IPS-NIHi11 (cell line): ENCODE data around the gene MYBPC2.
A peak's percentile ranks its signal among the peaks of the same experiment; 100 is the strongest.
"Not testable (repeated sequence)": the region's sequence is repeated elsewhere in the genome, so short reads cannot be mapped to it uniquely, and the experiment has no call there.

Experiments used
- DNase-seq: peaks from one replicate; pipeline ENCODE4 v3.0.0; 2012; ENCODE audit warnings: mixed read lengths, low spot score

The MYBPC2 gene

DNA sequence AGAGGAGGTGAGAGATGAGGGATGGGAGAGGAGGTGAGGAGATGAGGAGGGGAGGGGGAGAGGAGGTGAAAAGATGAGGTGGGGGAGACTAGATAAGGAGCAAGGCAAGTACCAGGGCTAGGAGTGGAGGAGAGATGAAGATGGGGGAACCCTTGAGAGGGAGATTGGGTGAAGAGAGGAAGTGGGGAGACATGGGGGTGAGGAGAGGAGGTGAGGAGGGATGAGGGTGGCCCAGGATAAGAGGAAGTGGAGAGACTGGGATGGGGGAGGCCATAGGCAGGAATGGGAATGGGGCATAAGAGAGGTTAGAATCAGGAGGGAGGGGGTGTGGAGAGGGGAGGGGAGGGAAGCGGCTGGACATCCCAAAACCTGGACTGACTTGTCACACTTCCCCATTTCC lies 26.9 kb downstream of the MYBPC2 start:
- no peak for DNase-seq

DNA sequence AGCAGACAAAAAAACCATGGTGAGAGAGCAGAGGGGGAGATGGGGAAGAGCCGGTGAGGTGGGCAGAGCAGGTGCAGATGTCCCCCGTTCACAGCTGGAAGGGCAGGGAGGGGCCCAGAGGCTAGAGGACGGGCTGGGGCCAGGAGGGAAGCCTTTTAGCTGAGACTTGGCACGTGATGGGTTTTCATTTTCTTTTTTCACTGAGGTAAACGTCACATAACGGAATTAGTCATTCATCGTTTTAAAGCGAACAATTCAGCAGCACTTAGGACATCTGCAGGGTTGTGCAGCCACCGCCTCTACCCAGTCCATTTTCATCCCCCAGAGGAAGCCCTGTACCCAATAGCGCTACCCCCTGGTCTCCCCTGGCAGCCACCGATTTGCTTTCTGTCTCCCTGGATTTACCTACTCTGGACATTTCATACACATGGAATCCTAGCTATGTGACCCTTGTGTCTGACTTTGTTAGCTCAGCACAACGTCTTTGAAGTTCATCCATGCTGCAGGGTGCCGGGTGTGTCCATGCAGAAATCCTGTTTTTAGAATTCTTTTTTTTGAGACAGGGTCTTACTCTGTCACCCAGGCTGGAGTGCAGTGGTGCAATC lies 27.6 kb downstream of the MYBPC2 start:
- no peak for DNase-seq

DNA sequence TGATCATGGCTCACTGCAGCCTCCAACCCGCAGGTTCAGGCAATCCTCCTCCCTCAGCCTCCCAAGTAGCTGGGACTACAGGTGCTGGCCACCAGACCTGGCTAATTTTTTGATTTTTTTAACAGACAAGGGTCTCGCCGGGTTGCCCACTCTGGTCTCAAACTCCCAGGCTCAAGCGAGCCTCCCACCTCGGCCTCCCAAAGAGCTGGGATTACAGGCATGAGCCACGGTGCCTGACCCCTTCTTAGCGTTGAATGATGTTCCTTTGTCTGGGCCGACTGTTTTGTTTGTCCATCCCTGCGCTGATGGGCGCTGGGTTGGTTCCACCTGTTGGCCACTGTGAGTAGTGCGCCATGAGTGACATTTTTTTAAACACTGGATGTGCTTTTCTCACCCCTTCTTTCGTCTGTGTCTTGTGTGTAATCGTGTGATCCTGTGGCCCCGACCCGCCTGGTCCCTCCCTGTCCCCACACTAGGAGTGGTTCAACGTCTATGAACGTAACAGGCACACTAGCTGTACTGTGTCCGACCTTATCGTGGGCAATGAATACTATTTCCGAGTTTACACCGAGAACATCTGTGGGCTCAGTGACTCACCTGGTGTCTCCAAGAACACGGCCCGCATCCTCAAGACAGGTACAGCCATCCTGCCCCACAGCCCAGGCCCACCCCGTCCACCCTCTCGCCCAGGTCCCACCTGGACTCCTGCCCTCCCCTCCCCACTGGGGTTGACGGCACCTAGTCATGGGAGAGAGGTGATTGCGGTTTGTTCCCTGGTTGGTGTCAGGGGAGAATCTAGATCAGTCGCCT lies 28.6 kb downstream of the MYBPC2 start:
- peak; percentile 93 for DNase-seq

DNA sequence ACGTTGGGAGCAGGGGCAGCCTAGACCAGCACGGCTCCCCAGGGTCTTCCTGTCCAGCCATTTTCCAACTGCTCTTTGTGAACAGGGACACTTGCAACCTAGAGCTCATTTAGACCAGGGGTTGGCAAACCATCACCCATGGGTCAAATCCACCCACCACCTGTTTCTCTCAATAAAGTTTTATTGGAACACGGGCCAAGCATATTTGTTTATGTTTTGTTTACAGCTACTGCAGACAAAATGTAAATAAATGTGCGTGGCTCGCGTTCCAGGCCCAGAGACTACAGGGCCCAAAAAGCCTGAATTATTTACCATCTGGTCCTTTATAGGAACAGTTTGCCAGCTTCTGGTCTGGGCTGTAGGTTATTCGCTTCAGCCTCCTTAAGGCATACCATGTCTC lies 30.3 kb downstream of the MYBPC2 start:
- no peak for DNase-seq

DNA sequence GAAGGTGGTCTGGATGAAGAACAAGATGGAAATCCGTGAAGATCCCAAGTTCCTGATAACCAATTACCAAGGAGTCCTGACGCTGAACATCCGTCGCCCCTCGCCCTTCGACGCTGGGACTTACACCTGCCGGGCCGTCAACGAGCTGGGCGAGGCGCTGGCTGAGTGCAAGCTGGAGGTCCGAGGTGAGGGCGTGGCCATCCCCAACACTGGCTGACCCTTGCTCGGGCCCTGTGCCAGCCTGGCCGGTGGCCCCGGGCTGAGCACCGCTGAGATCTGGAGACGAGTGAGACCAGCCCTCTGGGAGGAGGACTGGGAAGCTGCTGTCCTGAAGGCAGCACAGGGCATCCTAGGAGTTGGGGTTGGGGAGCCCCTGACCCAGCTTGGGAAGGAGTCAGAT lies 31.7 kb downstream of the MYBPC2 start:
- no peak for DNase-seq

- DNase-seq = no peak
Observed at GRCh38 chr19:50465000-50465399, 32.3 kb downstream of the MYBPC2 start.

- DNase-seq = peak; percentile 81
Observed at GRCh38 chr19:50465986-50466705, 33.5 kb downstream of the MYBPC2 start.

DNA sequence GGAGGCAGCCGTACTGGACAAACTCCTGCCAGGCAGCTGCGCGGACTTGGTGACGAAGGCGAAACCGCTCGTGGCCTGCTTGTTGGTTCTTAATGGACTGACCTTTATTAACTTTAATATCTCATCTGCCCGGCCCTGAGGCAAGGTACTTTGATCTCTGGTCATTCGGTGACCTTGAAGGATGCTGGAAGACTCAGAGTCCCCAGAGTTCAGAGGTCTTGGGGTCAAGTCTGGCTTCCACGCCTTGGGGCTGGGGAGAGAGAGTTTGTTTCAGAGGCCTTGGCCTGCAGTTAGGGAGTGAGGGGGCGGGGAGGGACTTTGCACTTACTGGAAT lies 34.0 kb downstream of the MYBPC2 start:
- no peak for DNase-seq

DNA sequence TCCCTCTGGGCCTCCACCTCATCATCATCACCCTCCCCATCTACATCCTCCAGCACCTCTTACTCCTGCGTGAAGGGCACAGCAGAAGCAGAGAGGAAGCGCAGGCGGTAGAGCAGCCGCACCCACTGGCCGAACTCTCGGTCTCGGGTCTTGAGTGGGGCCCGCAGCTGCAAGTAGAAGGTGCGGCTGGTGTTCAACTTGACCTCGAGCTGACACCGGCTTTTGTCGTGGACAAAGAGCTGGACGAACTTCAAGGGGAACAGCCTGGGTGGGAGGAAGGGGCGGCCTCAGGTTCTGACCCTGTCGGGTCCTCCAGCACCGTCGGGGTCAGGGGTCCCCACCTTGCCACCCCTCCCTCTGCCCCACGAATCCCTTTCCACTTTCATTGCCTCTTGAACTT lies 34.9 kb downstream of the MYBPC2 start:
- DNase-seq = no peak

DNA sequence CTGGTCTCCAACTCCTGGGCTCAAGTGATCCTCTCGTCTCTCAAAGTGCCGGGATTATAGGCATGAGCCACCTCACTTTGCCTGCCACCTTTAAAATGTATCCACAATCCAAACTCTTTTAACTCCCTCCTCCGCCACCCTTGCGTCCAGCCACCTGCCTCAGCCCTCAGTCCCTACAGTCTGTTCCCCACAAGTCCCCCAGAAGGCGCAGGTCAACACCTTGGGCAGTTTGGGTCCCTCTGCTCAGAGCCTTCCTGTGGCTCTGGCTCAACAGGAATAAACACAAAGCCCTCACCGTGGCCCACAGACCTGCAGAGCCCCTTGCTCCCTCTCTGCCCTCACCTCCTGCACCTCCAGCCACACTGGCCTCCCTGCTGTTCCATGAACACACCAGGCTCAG lies 36.1 kb downstream of the MYBPC2 start:
- DNase-seq = no peak

DNA sequence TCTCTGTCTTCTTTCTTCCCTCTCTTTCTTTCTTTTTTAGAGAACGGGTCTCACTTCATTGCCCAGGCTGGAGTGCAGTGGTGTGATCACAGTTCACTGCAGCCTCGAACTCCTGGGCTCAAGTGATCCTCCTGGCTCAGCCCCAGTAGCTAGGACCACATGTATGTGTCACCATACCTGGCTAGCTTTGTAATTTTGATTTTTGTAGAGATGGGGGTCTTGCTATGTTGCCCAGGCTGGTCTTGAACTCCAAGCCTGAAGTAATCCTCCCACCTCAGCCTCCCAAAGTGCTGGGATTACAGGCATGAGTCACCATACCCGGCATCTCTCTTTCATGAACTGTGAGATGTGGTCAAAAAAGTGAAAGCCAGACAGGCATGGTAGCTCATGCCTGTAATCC lies 40.6 kb downstream of the MYBPC2 start:
- not testable (repeated sequence) for DNase-seq

- DNase-seq = no peak
Observed at GRCh38 chr19:50475101-50475568, 42.4 kb downstream of the MYBPC2 start.

DNA sequence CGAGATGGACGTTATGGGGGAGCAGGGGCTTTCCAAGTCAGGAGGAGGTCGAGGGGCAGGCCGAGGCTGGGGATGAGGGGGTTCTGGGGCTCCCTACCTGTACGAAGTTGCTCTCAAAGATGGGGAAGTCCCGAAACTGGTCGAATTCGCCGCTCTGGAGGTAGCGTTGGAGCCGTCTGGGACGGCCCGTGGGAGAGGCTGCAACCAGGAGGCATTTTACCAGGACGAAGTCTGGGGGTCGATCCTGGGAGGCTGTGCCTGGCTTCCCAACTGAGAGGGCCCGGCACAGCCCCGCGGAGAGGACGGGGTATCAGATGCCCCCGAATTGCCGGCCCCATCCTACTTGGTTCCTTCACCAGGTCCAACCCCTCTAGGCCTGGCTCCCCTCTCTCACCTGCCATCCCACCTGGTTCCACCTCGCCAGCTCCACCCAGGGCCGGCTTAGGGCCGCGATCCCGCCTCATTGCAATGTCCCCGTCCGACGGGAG lies 43.1 kb downstream of the MYBPC2 start:
- DNase-seq = no peak

- DNase-seq = peak; percentile 100
Observed at GRCh38 chr19:50476224-50476906, 43.7 kb downstream of the MYBPC2 start, which contains the start of the genes EMC10 and GARIN5A. EMC10 (plus strand) TSS chr19:50476507; CDS start chr19:50476545, 38 bp downstream. GARIN5A (minus strand) TSS chr19:50476848; CDS start chr19:50476388, 460 bp downstream.

GRCh38 chr19:50476907-50477238 lies 44.2 kb downstream of the MYBPC2 start:
- DNase-seq = no peak

GRCh38 chr19:50477751-50478515 lies 45.2 kb downstream of the MYBPC2 start:
- DNase-seq = no peak

DNA sequence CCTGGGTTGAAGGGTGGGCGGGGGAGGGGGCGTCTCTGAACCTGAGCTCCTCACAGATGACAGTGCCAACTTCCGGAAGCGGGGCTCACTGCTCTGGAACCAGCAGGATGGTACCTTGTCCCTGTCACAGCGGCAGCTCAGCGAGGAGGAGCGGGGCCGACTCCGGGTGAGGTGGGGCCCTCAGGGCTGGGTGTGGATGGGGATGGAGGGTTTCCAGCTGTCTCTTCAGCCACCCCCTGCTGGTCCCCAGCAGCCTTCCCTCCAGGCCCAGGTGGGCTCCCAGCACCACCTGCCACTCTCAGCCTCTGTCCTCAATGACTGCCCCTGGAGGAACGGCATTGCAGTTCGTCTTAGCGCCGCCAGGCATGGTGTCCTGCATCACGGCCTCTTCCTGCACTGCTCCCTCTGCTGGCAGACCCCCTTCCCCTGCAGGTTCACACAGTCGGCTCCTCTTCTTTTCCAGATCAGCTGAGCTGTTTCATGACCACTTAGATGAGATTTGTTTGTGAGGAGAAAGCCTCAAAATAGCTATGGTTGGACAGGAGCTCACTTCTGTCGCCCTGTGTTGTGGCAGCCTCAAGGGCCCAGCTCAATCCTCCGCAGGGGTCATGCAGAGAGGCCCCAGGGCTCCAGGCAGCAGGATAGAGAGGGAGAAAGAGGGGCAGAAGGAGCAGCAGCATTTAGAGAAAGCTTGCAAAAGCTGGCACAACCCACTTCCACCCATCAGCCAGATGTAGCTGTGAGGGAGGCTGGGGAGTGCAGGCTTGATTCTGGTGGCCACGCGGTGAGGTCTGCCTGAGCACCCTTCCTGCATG lies 46.4 kb downstream of the MYBPC2 start:
- DNase-seq = peak; percentile 75

DNA sequence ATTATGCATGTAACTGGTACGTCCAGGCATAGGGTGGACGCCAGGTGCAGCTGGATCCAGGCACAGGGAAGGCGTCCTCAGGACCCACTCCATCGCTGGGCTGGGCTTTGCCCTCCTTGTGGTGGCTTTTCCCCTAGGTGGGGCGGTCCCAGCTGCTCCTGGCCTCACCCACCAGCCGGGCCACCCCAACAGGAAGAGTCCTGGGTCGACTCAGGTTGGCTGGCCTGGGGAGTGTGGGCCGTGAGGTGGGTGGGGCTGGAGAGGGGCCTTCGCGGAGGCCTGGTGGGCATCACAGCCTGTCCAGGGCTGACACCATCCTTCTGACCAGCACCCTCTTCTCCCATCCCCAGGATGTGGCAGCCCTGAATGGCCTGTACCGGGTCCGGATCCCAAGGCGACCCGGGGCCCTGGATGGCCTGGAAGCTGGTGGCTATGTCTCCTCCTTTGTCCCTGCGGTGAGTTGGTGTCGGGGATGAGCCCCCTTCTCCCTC lies 47.1 kb downstream of the MYBPC2 start:
- DNase-seq = no peak

- DNase-seq = no peak
Observed at GRCh38 chr19:50480281-50481111, 47.8 kb downstream of the MYBPC2 start.
